ENCODE data around the gene TM2D1. TPM values are rescaled to one million over a fixed set of nuclear protein-coding genes. Genes with fewer than 3 reads are reported as not detected.
"Not testable (repeated sequence)": the region's sequence is repeated elsewhere in the genome, so short reads cannot be mapped to it uniquely, and the experiment has no call there.

The TM2D1 gene
- total RNA-seq, 2 experiments from 2014 or later, result 39.1 to 39.9 TPM

GRCh38 chr1:61742620-61743430, 17.9 kb upstream of the TM2D1 start:
- peak overlapping the region; percentile 59 for H3K4me3 Mint-ChIP-seq
- peaks cover 2% of the 10 kb centered on the region for H3K36me3 Mint-ChIP-seq (ENCODE audit: low read depth)
- H3K9me3 Mint-ChIP-seq, result no peaks in the 10 kb centered on the region
- no peaks in the 10 kb centered on the region for H3K27me3 Mint-ChIP-seq
- DNase-seq, result no peak
- CTCF ChIA-PET, result no interaction called here
- peaks cover 25% of the 10 kb centered on the region for H3K4me1 Mint-ChIP-seq
- no peak overlapping the region for H3K27ac Mint-ChIP-seq
- POLR2A ChIA-PET, result interaction anchor here (2.1 to 3.0 kb wide), 2 partner anchors 17 to 38 kb away, joined by 4 to 11 read pairs; no protein-coding TSS in a partner anchor

- no peaks in the 10 kb centered on the region for H3K27me3 Mint-ChIP-seq
- H3K4me3 Mint-ChIP-seq, result peak within 1 kb of the TSS; percentile 86
- peaks cover 2% of the 10 kb centered on the region for H3K36me3 Mint-ChIP-seq (ENCODE audit: low read depth)
- POLR2A ChIA-PET, result interaction anchor here (2.1 to 3.0 kb wide), 2 partner anchors 17 to 39 kb away, joined by 4 to 11 read pairs; no protein-coding TSS in a partner anchor
- peaks cover 22% of the 10 kb centered on the region for H3K4me1 Mint-ChIP-seq
- CTCF ChIA-PET, result no interaction called here
- no peaks in the 10 kb centered on the region for H3K9me3 Mint-ChIP-seq
- H3K27ac Mint-ChIP-seq, result peak within 1 kb of the TSS; percentile 57
- DNase-seq, result peak; percentile 63
Measured at GRCh38 chr1:61741711-61742619, 17.0 kb upstream of the TM2D1 start, which contains the start of gene PATJ. Gene PATJ, plus strand, starts transcription at chr1:61742480. Its CDS starts 20,413 bp downstream, at chr1:61762893.

DNA sequence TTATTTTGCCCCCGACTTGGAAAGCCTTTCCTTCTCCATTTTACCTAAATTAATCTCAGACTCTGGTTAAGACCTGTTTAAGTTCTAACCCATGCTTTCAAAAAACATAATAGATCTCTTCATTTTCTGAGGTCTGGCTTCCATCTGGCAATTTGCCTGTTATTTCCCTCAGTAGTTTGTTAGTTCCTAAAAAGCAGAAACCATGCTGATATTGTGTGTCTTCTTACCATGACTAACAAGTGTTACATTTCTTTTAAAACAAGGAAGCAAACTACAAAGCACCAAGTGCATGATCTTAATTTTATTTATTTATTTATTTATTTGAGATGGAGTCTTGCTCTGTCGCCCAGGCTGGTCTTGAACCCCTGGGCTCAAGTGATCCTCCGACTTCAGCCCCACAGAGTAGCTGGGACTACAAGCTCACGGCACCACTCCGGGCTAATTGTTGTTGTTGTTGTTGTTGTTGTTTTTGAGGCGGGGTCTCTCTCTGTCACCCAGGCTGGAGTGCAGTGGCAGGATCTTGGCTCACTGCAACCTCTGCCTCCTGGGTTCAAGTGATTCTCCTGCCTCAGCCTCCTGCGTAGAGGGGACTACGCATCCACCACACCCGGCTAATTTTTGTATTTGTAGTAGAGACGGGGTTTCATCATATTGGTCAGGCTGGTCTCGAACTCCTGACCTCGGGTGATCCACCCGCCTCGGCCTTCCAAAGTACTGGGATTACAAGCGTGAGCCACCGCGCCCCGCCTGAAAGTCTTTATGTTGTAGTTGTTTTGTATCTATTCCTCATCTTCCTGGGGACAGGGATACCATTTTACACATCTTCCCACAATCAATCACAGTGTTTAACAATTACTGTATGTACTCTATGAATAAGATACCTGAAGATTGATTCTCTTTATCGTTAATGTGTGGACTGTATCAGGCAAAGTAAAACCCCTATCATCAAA, 16.1 kb upstream of the TM2D1 start:
- peak overlapping the region; percentile 86 for H3K4me3 Mint-ChIP-seq
- no peaks in the 10 kb centered on the region for H3K27me3 Mint-ChIP-seq
- no peak for DNase-seq
- peaks cover 2% of the 10 kb centered on the region for H3K36me3 Mint-ChIP-seq (ENCODE audit: low read depth)
- H3K9me3 Mint-ChIP-seq, result no peaks in the 10 kb centered on the region
- ChIA-PET CTCF (no interaction called here), POLR2A (no interaction called here)
- peaks cover 19% of the 10 kb centered on the region for H3K4me1 Mint-ChIP-seq
- no peak overlapping the region for H3K27ac Mint-ChIP-seq

DNA sequence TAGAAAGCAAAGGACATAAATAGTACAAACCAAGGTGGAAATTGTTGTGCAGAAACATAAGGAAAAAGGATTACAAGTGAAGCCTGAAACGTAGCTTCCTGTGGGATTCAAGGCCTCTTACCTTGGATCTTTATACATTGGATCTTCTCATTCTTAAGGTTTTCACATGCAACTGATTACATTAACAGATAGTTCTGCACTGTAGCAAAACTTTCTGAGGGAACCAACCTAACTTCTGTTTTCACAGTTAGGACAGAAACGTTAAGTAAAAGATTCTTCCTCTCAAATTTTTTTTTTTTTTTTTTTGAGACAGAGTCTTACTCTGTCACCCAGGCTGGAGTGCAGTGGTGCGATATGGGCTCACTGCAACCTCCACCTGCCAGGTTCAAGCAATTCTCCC, 7.8 kb upstream of the TM2D1 start:
- no peaks in the 10 kb centered on the region for H3K27me3 Mint-ChIP-seq
- H3K4me1 Mint-ChIP-seq, result no peaks in the 10 kb centered on the region
- no peak overlapping the region for H3K4me3 Mint-ChIP-seq
- DNase-seq, result no peak
- H3K27ac Mint-ChIP-seq, result no peak overlapping the region
- POLR2A ChIA-PET, result no interaction called here
- no peaks in the 10 kb centered on the region for H3K9me3 Mint-ChIP-seq
- CTCF ChIA-PET, result no interaction called here
- H3K36me3 Mint-ChIP-seq (ENCODE audit: low read depth), result no peaks in the 10 kb centered on the region

DNA sequence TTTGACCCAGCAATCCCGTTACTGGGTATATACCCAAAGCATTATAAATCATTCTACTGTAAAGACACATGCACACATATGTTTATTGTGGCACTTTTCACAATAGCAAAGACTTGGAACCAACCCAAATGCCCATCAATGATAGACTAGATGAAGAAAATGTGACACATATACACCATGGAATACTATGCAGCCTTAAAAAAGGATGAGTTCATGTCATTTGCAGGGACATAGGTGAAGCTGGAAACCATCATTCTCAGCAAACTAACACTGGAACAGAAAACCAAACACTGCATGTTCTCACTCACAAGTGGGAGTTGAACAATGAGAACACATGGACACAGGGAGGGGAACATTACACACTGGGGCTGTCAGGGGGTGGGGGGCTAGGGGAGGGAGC, 5.7 kb upstream of the TM2D1 start:
- H3K27ac Mint-ChIP-seq, POLR2A ChIA-PET, CTCF ChIA-PET: not testable (repeated sequence)

DNA sequence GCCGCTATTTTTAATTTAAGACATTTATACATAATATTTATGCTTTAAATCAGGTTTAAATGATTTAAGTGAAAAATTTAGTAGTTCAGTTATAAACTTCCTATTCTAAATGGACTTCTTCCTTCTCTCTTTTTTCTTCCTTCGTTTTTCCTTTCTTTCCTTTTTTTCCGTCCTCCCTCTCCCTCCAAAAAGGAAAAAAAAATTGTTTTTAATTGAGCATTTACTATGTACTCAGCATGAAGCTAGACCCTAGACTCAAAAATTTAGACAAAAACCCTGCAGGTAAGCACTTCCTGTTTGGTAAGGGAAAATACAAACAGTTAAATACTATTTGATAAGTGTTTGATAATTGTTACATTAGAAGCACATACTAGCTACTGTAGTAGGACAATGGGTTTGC, 2.6 kb upstream of the TM2D1 start:
- Mint-ChIP-seq H3K9me3 (no peaks in the 10 kb centered on the region), H3K4me3 (no peak overlapping the region), H3K4me1 (peaks cover 20% of the 10 kb centered on the region), H3K36me3 (ENCODE audit: low read depth) (peaks cover 15% of the 10 kb centered on the region), H3K27me3 (no peaks in the 10 kb centered on the region), H3K27ac (no peak overlapping the region)
- ChIA-PET POLR2A (no interaction called here), CTCF (no interaction called here)
- DNase-seq, result no peak

More for the DNA sequence above, 5.7 kb upstream of the TM2D1 start:
- H3K27me3 Mint-ChIP-seq; H3K4me1 Mint-ChIP-seq; H3K4me3 Mint-ChIP-seq; DNase-seq; H3K36me3 Mint-ChIP-seq (ENCODE audit: low read depth); H3K9me3 Mint-ChIP-seq: not testable (repeated sequence)

GRCh38 chr1:61724506-61724812, 482 bp downstream of the TM2D1 start:
- H3K36me3 Mint-ChIP-seq (ENCODE audit: low read depth), result peaks cover 25% of the 10 kb centered on the region
- peak overlapping the region; percentile 93 for H3K4me3 Mint-ChIP-seq
- H3K9me3 Mint-ChIP-seq, result no peaks in the 10 kb centered on the region
- no peaks in the 10 kb centered on the region for H3K27me3 Mint-ChIP-seq
- peak overlapping the region; percentile 95 for H3K27ac Mint-ChIP-seq
- CTCF ChIA-PET, result no interaction called here
- DNase-seq, result no peak
- peaks cover 26% of the 10 kb centered on the region for H3K4me1 Mint-ChIP-seq
- POLR2A ChIA-PET, result no interaction called here

DNA sequence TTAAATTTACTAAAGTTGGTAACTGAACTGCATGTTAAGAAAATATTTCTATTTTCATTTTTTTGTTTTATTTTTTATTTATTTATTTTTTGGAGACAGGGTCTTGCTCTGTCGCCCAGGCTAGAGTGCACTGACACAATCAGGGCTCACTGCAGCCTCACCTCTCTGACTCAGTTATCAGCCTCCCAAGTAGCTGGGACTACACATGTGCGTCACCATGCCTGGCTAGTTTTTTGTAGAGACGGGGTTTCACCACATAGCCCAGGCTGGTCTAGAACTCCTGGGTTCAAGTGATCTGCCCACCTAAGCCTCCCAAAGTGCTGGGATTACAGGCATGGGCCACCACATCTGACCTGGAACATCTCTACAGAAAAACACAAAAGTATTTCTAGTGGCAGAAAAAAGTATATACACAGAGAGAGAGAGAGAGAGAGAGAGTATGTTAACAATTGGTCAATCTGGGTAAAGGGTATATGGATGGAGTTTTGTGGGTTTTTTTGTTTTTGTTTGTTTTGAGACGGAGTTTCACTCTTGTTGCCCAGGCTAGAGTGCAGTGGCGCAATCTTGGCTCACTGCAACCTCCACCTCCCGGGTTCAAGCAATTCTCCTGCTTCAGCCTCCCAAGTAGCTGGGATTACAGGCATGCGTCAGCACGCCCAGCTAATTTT, 5.8 kb downstream of the TM2D1 start:
- POLR2A ChIA-PET, H3K27ac Mint-ChIP-seq, CTCF ChIA-PET, H3K4me3 Mint-ChIP-seq, DNase-seq, H3K27me3 Mint-ChIP-seq, H3K9me3 Mint-ChIP-seq: not testable (repeated sequence)
- Mint-ChIP-seq H3K36me3 (ENCODE audit: low read depth) (peaks cover 42% of the 10 kb centered on the region), H3K4me1 (peaks cover 22% of the 10 kb centered on the region)

- H3K27ac Mint-ChIP-seq, result no peak overlapping the region
- peaks cover 2% of the 10 kb centered on the region for H3K4me1 Mint-ChIP-seq
- peaks cover 35% of the 10 kb centered on the region for H3K36me3 Mint-ChIP-seq (ENCODE audit: low read depth)
- ChIA-PET CTCF (no interaction called here), POLR2A (no interaction called here)
- no peaks in the 10 kb centered on the region for H3K9me3 Mint-ChIP-seq
- no peak overlapping the region for H3K4me3 Mint-ChIP-seq
- DNase-seq, result no peak
- H3K27me3 Mint-ChIP-seq, result no peaks in the 10 kb centered on the region
Measured at GRCh38 chr1:61711969-61712368, 13.0 kb downstream of the TM2D1 start.

DNA sequence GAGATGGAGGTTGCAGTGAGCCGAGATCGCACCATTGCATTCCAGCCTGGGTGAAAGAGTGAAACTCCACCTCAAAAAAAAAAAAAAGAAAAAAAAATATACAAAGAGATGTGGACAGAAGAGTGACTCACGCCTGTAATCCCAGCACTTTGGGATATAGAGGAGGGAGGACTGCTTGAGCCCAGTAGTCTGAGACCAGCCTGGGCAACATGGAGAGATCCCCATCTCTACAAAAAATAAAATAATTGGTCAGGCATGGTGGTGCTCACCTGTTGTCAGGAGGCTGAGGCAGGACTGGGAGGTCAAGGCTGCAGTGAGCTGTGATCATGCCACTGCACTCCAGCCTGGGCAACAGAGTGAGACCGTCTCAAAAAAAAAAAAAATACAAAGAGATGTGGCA, 13.7 kb downstream of the TM2D1 start:
- CTCF ChIA-PET, POLR2A ChIA-PET, DNase-seq, H3K4me1 Mint-ChIP-seq, H3K4me3 Mint-ChIP-seq, H3K9me3 Mint-ChIP-seq, H3K27me3 Mint-ChIP-seq, H3K27ac Mint-ChIP-seq: not testable (repeated sequence)
- H3K36me3 Mint-ChIP-seq (ENCODE audit: low read depth), result peaks cover 33% of the 10 kb centered on the region

DNA sequence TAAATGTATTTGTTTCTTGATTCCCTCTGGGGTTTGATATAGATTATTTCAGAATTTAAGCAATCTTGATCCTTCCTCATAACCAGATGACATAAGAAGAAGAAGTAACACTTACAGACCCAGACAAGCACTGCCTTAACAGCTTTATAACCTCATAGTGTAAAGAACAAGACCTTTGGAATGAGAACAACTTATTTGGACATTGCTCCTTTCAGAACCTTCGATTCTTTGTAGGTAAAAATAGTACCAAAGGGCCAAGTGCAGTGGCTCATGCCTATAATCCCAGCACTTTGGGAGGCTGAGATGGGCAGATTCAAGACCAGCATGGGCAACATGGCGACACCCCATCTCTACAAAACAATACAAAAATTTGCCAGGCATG, 15.0 kb downstream of the TM2D1 start:
- no peaks in the 10 kb centered on the region for H3K27me3 Mint-ChIP-seq
- H3K4me1 Mint-ChIP-seq, result no peaks in the 10 kb centered on the region
- no peak overlapping the region for H3K4me3 Mint-ChIP-seq
- DNase-seq, result no peak
- H3K27ac Mint-ChIP-seq, result no peak overlapping the region
- ChIA-PET POLR2A (no interaction called here), CTCF (no interaction called here)
- H3K9me3 Mint-ChIP-seq, result no peaks in the 10 kb centered on the region
- peaks cover 39% of the 10 kb centered on the region for H3K36me3 Mint-ChIP-seq (ENCODE audit: low read depth)

DNA sequence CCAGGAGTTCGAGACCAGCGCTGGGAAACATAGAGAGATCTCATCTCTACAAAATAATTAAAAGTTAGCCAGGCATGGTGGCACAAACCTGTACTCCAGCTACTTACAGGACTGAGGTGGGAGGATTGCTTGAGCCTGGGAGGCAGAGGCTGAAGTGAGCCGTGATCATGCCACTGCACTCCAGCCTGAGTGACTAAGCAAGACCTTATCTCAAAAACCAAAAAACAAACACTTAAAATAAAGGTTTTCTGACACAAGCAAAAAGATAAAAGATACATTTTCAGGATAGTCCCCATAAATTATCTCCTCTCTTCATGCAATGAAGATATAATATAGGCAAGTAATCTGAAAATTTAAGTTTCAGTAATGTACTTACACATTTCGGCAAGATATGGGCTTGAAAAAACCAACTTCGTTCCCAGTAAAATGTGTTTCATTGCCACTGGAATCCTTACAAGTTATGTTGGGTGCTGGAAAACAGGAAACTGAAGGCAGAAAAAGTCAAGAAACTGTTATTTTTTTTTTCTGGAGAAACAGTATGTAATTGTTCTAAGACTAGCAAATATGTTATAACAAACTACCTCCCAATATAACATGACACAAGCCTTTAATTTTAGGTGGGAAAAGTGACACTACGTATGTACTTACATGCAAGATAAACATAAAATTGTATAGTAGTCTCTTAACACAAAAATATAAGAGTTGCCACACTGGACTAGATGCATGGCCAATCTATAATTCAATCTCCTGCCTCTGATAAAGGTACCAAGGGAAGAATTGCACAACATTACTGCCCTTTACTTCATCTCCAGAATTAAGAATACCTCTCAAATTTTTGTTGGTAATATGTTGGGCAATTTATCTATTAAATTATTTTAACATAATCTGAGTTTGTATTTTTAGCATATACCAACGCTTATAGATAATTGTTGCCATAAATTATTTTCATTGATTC, 15.7 kb downstream of the TM2D1 start:
- no peaks in the 10 kb centered on the region for H3K9me3 Mint-ChIP-seq
- ChIA-PET CTCF (no interaction called here), POLR2A (interaction anchor here (0.8 kb wide), 1 partner anchor 123 kb away, joined by 3 read pairs; no protein-coding TSS in a partner anchor)
- H3K36me3 Mint-ChIP-seq (ENCODE audit: low read depth), result peaks cover 40% of the 10 kb centered on the region
- H3K4me3 Mint-ChIP-seq, result no peak overlapping the region
- H3K4me1 Mint-ChIP-seq, result no peaks in the 10 kb centered on the region
- no peaks in the 10 kb centered on the region for H3K27me3 Mint-ChIP-seq
- no peak overlapping the region for H3K27ac Mint-ChIP-seq
- no peak for DNase-seq
